Muscle layer of colon (tissue), 2 donors: ENCODE data around the gene SIAH3.

Experiments
- H3K27ac ChIP-seq: one replicate; pipeline ENCODE4 v1.7.0; 2013; ENCODE audit warnings: low read depth, mild to moderate bottlenecking, low read length, moderate library complexity
- H3K27me3 ChIP-seq, 2 donors: one replicate each; pipeline ENCODE4 v1.7.0; 2013; ENCODE audit warnings: low read length in 2 of 2, mild to moderate bottlenecking in 2 of 2; ENCODE audit not compliant: insufficient read depth in 2 of 2, control insufficient read depth in 1 of 2
- H3K36me3 ChIP-seq: one replicate; pipeline ENCODE4 v1.7.0; 2013; ENCODE audit warnings: mild to moderate bottlenecking, low read length; ENCODE audit not compliant: insufficient read depth
- H3K4me1 ChIP-seq: one replicate; pipeline ENCODE4 v1.7.0; 2013; ENCODE audit warnings: mild to moderate bottlenecking, low read length; ENCODE audit not compliant: insufficient read depth
- H3K4me3 ChIP-seq, 2 donors: one replicate each; pipeline ENCODE4 v1.7.0; 2013; ENCODE audit warnings: low read length in 2 of 2, low read depth in 1 of 2, mild to moderate bottlenecking in 1 of 2, moderate library complexity in 1 of 2
- H3K9ac ChIP-seq: one replicate; pipeline ENCODE4 v1.7.0; 2013; ENCODE audit warnings: low read length
- H3K9me3 ChIP-seq: one replicate; pipeline ENCODE4 v1.7.0; 2013; ENCODE audit warnings: mild to moderate bottlenecking, low read length
- donor health status: abdominal sarcoma.
- donor health status: Adenocarcinoma of cecum.

SIAH3 gene

GRCh38 chr13:45860240-45860639, 8.7 kb upstream of the SIAH3 start:
- no peaks in the 10 kb centered on the region for H3K27me3 ChIP-seq
- no peak overlapping the region for H3K9ac ChIP-seq
- H3K9me3 ChIP-seq = no peaks in the 10 kb centered on the region

GRCh38 chr13:45859705-45860104, 8.2 kb upstream of the SIAH3 start:
- Histone ChIP-seq H3K27ac (no peak overlapping the region), H3K4me1 (no peaks in the 10 kb centered on the region), H3K9me3 (no peaks in the 10 kb centered on the region), H3K27me3 (no peaks in the 10 kb centered on the region), H3K36me3 (no peaks in the 10 kb centered on the region), H3K9ac (no peak overlapping the region), H3K4me3 (no peak overlapping the region)

More at GRCh38 chr13:45860240-45860639, 8.7 kb upstream of the SIAH3 start:
- no peak overlapping the region for H3K27ac ChIP-seq
- no peak overlapping the region for H3K4me3 ChIP-seq
- no peaks in the 10 kb centered on the region for H3K4me1 ChIP-seq
- H3K36me3 ChIP-seq = no peaks in the 10 kb centered on the region

GRCh38 chr13:45852494-45852893, 941 bp upstream of the SIAH3 start:
- Histone ChIP-seq H3K27ac (no peak overlapping the region), H3K9me3 (no peaks in the 10 kb centered on the region), H3K4me3 (no peak overlapping the region), H3K27me3 (peaks cover 10 to 29% of the 10 kb centered on the region in 2 donors), H3K4me1 (peaks cover 18% of the 10 kb centered on the region), H3K36me3 (no peaks in the 10 kb centered on the region), H3K9ac (no peak overlapping the region)

GRCh38 chr13:45851956-45852355, 403 bp upstream of the SIAH3 start:
- Histone ChIP-seq H3K27ac (no peak overlapping the region), H3K9ac (no peak overlapping the region), H3K4me3 (no peak overlapping the region), H3K27me3 (peaks cover 10 to 31% of the 10 kb centered on the region in 2 donors), H3K9me3 (no peaks in the 10 kb centered on the region), H3K36me3 (no peaks in the 10 kb centered on the region), H3K4me1 (peaks cover 18% of the 10 kb centered on the region)

- H3K9ac ChIP-seq = no peak overlapping the region
- no peak overlapping the region for H3K27ac ChIP-seq
- no peaks in the 10 kb centered on the region for H3K9me3 ChIP-seq
- H3K27me3 ChIP-seq = peaks cover 10 to 31% of the 10 kb centered on the region in 2 donors
- peaks cover 18% of the 10 kb centered on the region for H3K4me1 ChIP-seq
- H3K36me3 ChIP-seq = no peaks in the 10 kb centered on the region
- H3K4me3 ChIP-seq = peak overlapping the region in 1 of 2 donors; percentile 51
Observed at GRCh38 chr13:45850027-45850613, 1.4 kb downstream of the SIAH3 start.

GRCh38 chr13:45849408-45849807, 2.1 kb downstream of the SIAH3 start:
- peaks cover 18% of the 10 kb centered on the region for H3K4me1 ChIP-seq
- H3K27ac ChIP-seq = no peak overlapping the region
- peaks cover 10 to 31% of the 10 kb centered on the region in 2 donors for H3K27me3 ChIP-seq
- no peaks in the 10 kb centered on the region for H3K36me3 ChIP-seq
- H3K4me3 ChIP-seq = no peak overlapping the region
- no peaks in the 10 kb centered on the region for H3K9me3 ChIP-seq
- no peak overlapping the region for H3K9ac ChIP-seq

GRCh38 chr13:45847554-45848224, 3.9 kb downstream of the SIAH3 start:
- Histone ChIP-seq H3K36me3 (no peaks in the 10 kb centered on the region), H3K27me3 (peaks cover 10 to 31% of the 10 kb centered on the region in 2 donors), H3K4me1 (peaks cover 18% of the 10 kb centered on the region)

GRCh38 chr13:45846681-45847080, 4.9 kb downstream of the SIAH3 start:
- H3K36me3 ChIP-seq = no peaks in the 10 kb centered on the region
- H3K9ac ChIP-seq = no peak overlapping the region
- H3K27ac ChIP-seq = no peak overlapping the region
- H3K4me1 ChIP-seq = peaks cover 18% of the 10 kb centered on the region
- H3K27me3 ChIP-seq = peaks cover 10 to 28% of the 10 kb centered on the region in 2 donors
- H3K4me3 ChIP-seq = no peak overlapping the region
- no peaks in the 10 kb centered on the region for H3K9me3 ChIP-seq

More at GRCh38 chr13:45847554-45848224, 3.9 kb downstream of the SIAH3 start:
- H3K4me3 ChIP-seq = no peak overlapping the region
- H3K27ac ChIP-seq = no peak overlapping the region
- no peaks in the 10 kb centered on the region for H3K9me3 ChIP-seq
- no peak overlapping the region for H3K9ac ChIP-seq

GRCh38 chr13:45838171-45838745, 13.3 kb downstream of the SIAH3 start:
- peaks cover 13% of the 10 kb centered on the region for H3K4me1 ChIP-seq
- no peak overlapping the region for H3K9ac ChIP-seq
- no peaks in the 10 kb centered on the region for H3K27me3 ChIP-seq
- H3K9me3 ChIP-seq = no peaks in the 10 kb centered on the region
- H3K27ac ChIP-seq = no peak overlapping the region
- no peak overlapping the region for H3K4me3 ChIP-seq
- H3K36me3 ChIP-seq = no peaks in the 10 kb centered on the region

- H3K9me3 ChIP-seq = no peaks in the 10 kb centered on the region
- H3K4me1 ChIP-seq = peaks cover 14% of the 10 kb centered on the region
- H3K27ac ChIP-seq = no peak overlapping the region
- no peaks in the 10 kb centered on the region for H3K27me3 ChIP-seq
- no peak overlapping the region for H3K4me3 ChIP-seq
- H3K36me3 ChIP-seq = no peaks in the 10 kb centered on the region
- no peak overlapping the region for H3K9ac ChIP-seq
Observed at GRCh38 chr13:45837111-45837510, 14.4 kb downstream of the SIAH3 start.

GRCh38 chr13:45834411-45834994, 17.1 kb downstream of the SIAH3 start:
- Histone ChIP-seq H3K27ac (no peak overlapping the region), H3K36me3 (no peaks in the 10 kb centered on the region), H3K4me1 (peaks cover 14% of the 10 kb centered on the region), H3K9me3 (no peaks in the 10 kb centered on the region), H3K9ac (no peak overlapping the region), H3K27me3 (no peaks in the 10 kb centered on the region), H3K4me3 (no peak overlapping the region)
